K562 (cell line): ENCODE data around the gene DHDDS. TPM values are rescaled to one million over a fixed set of nuclear protein-coding genes. Genes with fewer than 3 reads are reported as not detected.
A peak's percentile ranks its signal among the peaks of the same experiment; 100 is the strongest.

Experiments
- ATAC-seq: fragments of 200-7000 bp; cut with Tn5 transposase; 3 replicates; pipeline ENCODE4 v1.9.1; 2020; ENCODE audit warnings: moderate library complexity
- BruUV-seq: library from RNA; stranded (reverse); fragments of 400-500 nt; replicated peaks from 2 replicates; lab custom pipeline; 2021; lab: Mats Ljungman, UMichigan
- CTCF ChIA-PET: fragments of 300-600 bp; formaldehyde crosslinking; extraction: SDS; loops from one replicate; lab custom pipeline; 2021; ENCODE audit warnings: low intra/inter-chr PET ratio; lab: Yijun Ruan, JAX
- POLR2A ChIA-PET: fragments of 300-600, 350-650 bp; sonication (Branson Sonifier 250); formaldehyde crosslinking; extraction: SDS; loops from one replicate; lab custom pipeline; 2021; ENCODE audit warnings: antibody characterized with exemption, inconsistent platforms; lab: Yijun Ruan, JAX
- DNase-seq, 4 experiments: peaks; one replicate each; pipeline versions ENCODE4 v3.0.0 to v3.0.0-alpha.2; 2011 to 2018; ENCODE audit warnings: low spot score in 3 of 4, mixed read lengths in 3 of 4; ENCODE audit errors: extremely low read depth in 1 of 4
- FAIRE-seq: peaks from 2 replicates; lab custom pipeline; 2011; peaks lifted over from hg19 to GRCh38; lab: Jason Lieb, UNC
- H2AFZ ChIP-seq: 2 replicates; pipeline ENCODE4 v1.6.0; 2011; ENCODE audit warnings: low read depth, low read length, control low read depth, inconsistent platforms
- H3K27ac ChIP-seq: fragments of 200-600 bp; 3 replicates; pipeline ENCODE4 v1.8.0; 2011; ENCODE audit warnings: low read depth, mild to moderate bottlenecking, control low read depth, inconsistent platforms, low read length, moderate library complexity, mixed read lengths; ENCODE audit errors: extremely low read depth
- H3K27me3 ChIP-seq, 2 experiments: fragments of 300-600 bp in 1 of 2; 2 replicates in 1 of 2; 3 replicates in 1 of 2; pipeline versions ENCODE4 v1.6.0 to v1.8.0; 2011; ENCODE audit warnings: inconsistent platforms in 2 of 2, low read length in 2 of 2, mild to moderate bottlenecking in 1 of 2, mixed read lengths in 1 of 2, moderate library complexity in 1 of 2; ENCODE audit not compliant: control insufficient read depth in 2 of 2, insufficient read depth in 2 of 2
- H3K36me3 ChIP-seq: fragments of 300-600 bp; 3 replicates; pipeline ENCODE4 v1.8.0; 2011; ENCODE audit warnings: mild to moderate bottlenecking, low read length, inconsistent platforms; ENCODE audit not compliant: control insufficient read depth, insufficient read depth
- H3K4me1 ChIP-seq, 2 experiments: fragments of 200-600 bp in 1 of 2; replicated peaks in 1 of 2; 2 replicates in 1 of 2; 3 replicates in 1 of 2; pipeline versions ENCODE4 v1.5.1 to v1.8.0; 2011; ENCODE audit warnings: inconsistent platforms in 2 of 2, low read length in 2 of 2, mild to moderate bottlenecking in 1 of 2, mixed read lengths in 1 of 2, moderate library complexity in 1 of 2; ENCODE audit not compliant: control insufficient read depth in 2 of 2, insufficient read depth in 2 of 2
- H3K4me2 ChIP-seq: 2 replicates; pipeline ENCODE4 v1.6.1; 2011; ENCODE audit warnings: low read length, control low read depth, inconsistent platforms, mixed read lengths; ENCODE audit not compliant: insufficient read depth
- H3K4me3 ChIP-seq: fragments of 200-600 bp; sonication (generic), shearing (Covaris generic); 2 replicates; pipeline ENCODE4 v1.5.1; 2016; ENCODE audit warnings: control low read depth, inconsistent platforms
- H3K79me2 ChIP-seq: fragments of 200-600 bp; 3 replicates; pipeline ENCODE4 v1.8.0; 2011; ENCODE audit warnings: low read length, inconsistent platforms; ENCODE audit not compliant: control insufficient read depth, insufficient read depth
- H3K9ac ChIP-seq, 2 experiments: 2 replicates each; pipeline versions ENCODE4 v1.6.0 to v1.6.1; 2011; ENCODE audit warnings: low read depth in 2 of 2, low read length in 2 of 2, control low read depth in 1 of 2, inconsistent platforms in 1 of 2, mild to moderate bottlenecking in 1 of 2, mixed read lengths in 1 of 2; ENCODE audit not compliant: insufficient read depth in 1 of 2
- H3K9me1 ChIP-seq: one replicate; pipeline ENCODE4 v1.6.0; 2011; ENCODE audit warnings: inconsistent platforms, mild to moderate bottlenecking, low read length, moderate library complexity; ENCODE audit not compliant: control insufficient read depth, insufficient read depth
- H3K9me3 ChIP-seq: replicated peaks from 2 replicates; pipeline ENCODE4 v1.5.1; 2011; ENCODE audit warnings: low read depth, low read length, inconsistent platforms; ENCODE audit not compliant: control insufficient read depth, insufficient read depth
- H4K20me1 ChIP-seq: replicated peaks from 2 replicates; pipeline ENCODE4 v1.6.1; 2011; ENCODE audit warnings: low read length, inconsistent platforms, mixed read lengths; ENCODE audit not compliant: control insufficient read depth, insufficient read depth
- SPI1 ChIP-seq: IDR thresholded peaks from 2 replicates; pipeline ENCODE4 v1.6.1; 2011; ENCODE audit warnings: low read depth, low read length, control low read depth, borderline replicate concordance
- TSHZ1 ChIP-seq: fragments of 250-450 bp; sonication (Bioruptor Pico); IDR thresholded peaks from 2 replicates; pipeline ENCODE4 v1.4.0; 2020; ENCODE audit warnings: mild to moderate bottlenecking, moderate library complexity
- in situ Hi-C: fragments of 300-500 bp; cut with MboI; formaldehyde crosslinking; loops from 4 replicates; pipeline ENCODE4 v1.15.0; 2018; ENCODE audit warnings: inconsistent platforms, mixed read lengths
- intact Hi-C: fragments of 100-400 bp; cut with micrococcal nuclease; formaldehyde crosslinking; loops from 2 replicates; pipeline ENCODE4 v1.14.2; 2022
- polyA plus RNA-seq, 8 experiments: library from polyadenylated mRNA; depleted of rRNA in 4 of 8; stranded (reverse) in 5 of 8; unstranded in 3 of 8; fragments of >200 nt; fragmentation: Nextera tagmentation in 2 of 8; fragmentation: Illumina TruSeq in 1 of 8; extraction: Ambion mirVana in 2 of 8; extraction: Trizol in 1 of 8; gene quantifications; 2 replicates each; pipeline versions ENCODE4 v1.2.1 to v1.2.3, GENCODE V29; 2011 to 2014; ENCODE audit warnings: inconsistent platforms in 1 of 8, missing spikeins in 1 of 8
- total RNA-seq, 7 experiments: library from RNA; depleted of rRNA in 6 of 7; stranded (reverse); fragments of >200 nt in 6 of 7; fragmentation: Illumina TruSeq in 2 of 7; extraction: Trizol in 2 of 7; gene quantifications; 2 replicates each; pipeline versions ENCODE4 v1.2.1 to v1.2.3, GENCODE V29; 2011 to 2021; ENCODE audit warnings: low replicate concordance in 1 of 7

Gene DHDDS
- total and polyA plus RNA-seq, 9 of the 15 experiments (the other 6 are each of a cell fraction or from before 2014, with no cell fraction given): 33.3 to 55.0 (median 44.3) TPM

- H3K4me2 ChIP-seq: no peak overlapping the region
- no peak overlapping the region for H3K27ac ChIP-seq
- peaks cover 32% of the 10 kb centered on the region for H3K79me2 ChIP-seq
- in situ Hi-C loops (no loop called here), intact Hi-C loops (no loop called here)
- no peak overlapping the region for H3K4me3 ChIP-seq
- H3K9me3 ChIP-seq: no peaks in the 10 kb centered on the region
- DNase-seq (no peak), ATAC-seq (no peak), FAIRE-seq (no peak)
- ChIA-PET CTCF (interaction anchor here (0.6 kb wide), 1 partner anchor 554 kb away, joined by 4 read pairs; no protein-coding TSS in a partner anchor), POLR2A (interaction anchor here (0.6 to 1.2 kb wide), 3 partner anchors 22 to 283 kb away, joined by 3 to 4 read pairs (median 3); no protein-coding TSS in a partner anchor)
- TF ChIP-seq SPI1: peak; percentile 54; the same call in 1 of the 2 replicates
- no peak for TF ChIP-seq TSHZ1
- H3K36me3 ChIP-seq: peaks cover 40% of the 10 kb centered on the region; the same call in 2 of the 3 replicates
- H3K9ac ChIP-seq: no peak overlapping the region
- BruUV-seq: no TSS peak
- no peaks in the 10 kb centered on the region for H4K20me1 ChIP-seq
- H3K9me1 ChIP-seq: no peaks in the 10 kb centered on the region
- no peaks in the 10 kb centered on the region for H3K27me3 ChIP-seq
- no peak overlapping the region for H2AFZ ChIP-seq
- H3K4me1 ChIP-seq: peaks cover 7 to 16% of the 10 kb centered on the region in 2 experiments; a peak in 4 of 5 replicates
These were observed 2.1 kb downstream of the DHDDS start for GRCh38 chr1:26434161-26434752.
